HL-60/S4 (cell line): Measurements from ENCODE around the gene SERPINF2.

Source experiments
- in situ Hi-C: fragments of 300-500 bp; cut with MboI; formaldehyde crosslinking; loops from 2 replicates; pipeline ENCODE4 v1.14.3; 2022; ENCODE audit warnings: low sequenced_read_pairs

The SERPINF2 gene

GRCh38 chr17:1742371-1743087 lies at the start of gene SERPINF2:
Gene SERPINF2, plus strand, starts transcription at chr17:1742871. Its CDS starts 2,125 bp downstream, at chr17:1744996.
- in situ Hi-C loops = no loop called here

- in situ Hi-C loops = no loop called here
Measured at GRCh38 chr17:1693339-1693738, 49.3 kb upstream of the SERPINF2 start.

GRCh38 chr17:1695365-1695764 lies 47.3 kb upstream of the SERPINF2 start:
- in situ Hi-C loops = no loop called here

GRCh38 chr17:1697681-1698080 lies 45.0 kb upstream of the SERPINF2 start:
- in situ Hi-C loops = no loop called here

GRCh38 chr17:1699891-1700290 lies 42.8 kb upstream of the SERPINF2 start:
- in situ Hi-C loops = loop anchor here (25.0 kb wide), 1 partner anchor 337 kb away; the partner anchor contains the start of genes DPH1, OVCA2 and RTN4RL1

GRCh38 chr17:1703063-1703462 lies 39.6 kb upstream of the SERPINF2 start:
- in situ Hi-C loops = loop anchor here (25.0 kb wide), 1 partner anchor 334 kb away; the partner anchor contains the start of genes DPH1, OVCA2 and RTN4RL1

GRCh38 chr17:1705004-1705403 lies 37.7 kb upstream of the SERPINF2 start:
- in situ Hi-C loops = loop anchor here (25.0 kb wide), 1 partner anchor 332 kb away; the partner anchor contains the start of genes DPH1, OVCA2 and RTN4RL1

GRCh38 chr17:1707107-1707506 lies 35.6 kb upstream of the SERPINF2 start:
- in situ Hi-C loops = loop anchor here (25.0 kb wide), 1 partner anchor 330 kb away; the partner anchor contains the start of genes DPH1, OVCA2 and RTN4RL1

GRCh38 chr17:1708791-1709346 lies 33.8 kb upstream of the SERPINF2 start:
- in situ Hi-C loops = loop anchor here (25.0 kb wide), 1 partner anchor 328 kb away; the partner anchor contains the start of genes DPH1, OVCA2 and RTN4RL1

GRCh38 chr17:1709403-1709951 lies 33.2 kb upstream of the SERPINF2 start:
- in situ Hi-C loops = loop anchor here (25.0 kb wide), 1 partner anchor 328 kb away; the partner anchor contains the start of genes DPH1, OVCA2 and RTN4RL1

GRCh38 chr17:1709971-1710806 lies 32.5 kb upstream of the SERPINF2 start, which contains the start of gene TLCD2:
Gene TLCD2, minus strand, starts transcription at chr17:1710377. Its CDS starts 135 bp downstream, at chr17:1710242.
- in situ Hi-C loops = loop anchor here (25.0 kb wide), 1 partner anchor 327 kb away; the partner anchor contains the start of genes DPH1, OVCA2 and RTN4RL1

GRCh38 chr17:1710807-1711553 lies 31.7 kb upstream of the SERPINF2 start:
- in situ Hi-C loops = loop anchor here (25.0 kb wide), 1 partner anchor 326 kb away; the partner anchor contains the start of genes DPH1, OVCA2 and RTN4RL1

- in situ Hi-C loops = loop anchor here (25.0 kb wide), 1 partner anchor 325 kb away; the partner anchor contains the start of genes DPH1, OVCA2 and RTN4RL1
Measured at GRCh38 chr17:1711804-1712203, 30.9 kb upstream of the SERPINF2 start.

- in situ Hi-C loops = loop anchor here (25.0 kb wide), 1 partner anchor 325 kb away; the partner anchor contains the start of genes DPH1, OVCA2 and RTN4RL1
Measured at GRCh38 chr17:1712271-1712670, 30.4 kb upstream of the SERPINF2 start.

GRCh38 chr17:1713160-1713877 lies 29.4 kb upstream of the SERPINF2 start:
- in situ Hi-C loops = loop anchor here (25.0 kb wide), 1 partner anchor 324 kb away; the partner anchor contains the start of genes DPH1, OVCA2 and RTN4RL1

GRCh38 chr17:1713878-1714426 lies 28.7 kb upstream of the SERPINF2 start:
- in situ Hi-C loops = loop anchor here (25.0 kb wide), 1 partner anchor 323 kb away; the partner anchor contains the start of genes DPH1, OVCA2 and RTN4RL1

- in situ Hi-C loops = loop anchor here (25.0 kb wide), 1 partner anchor 323 kb away; the partner anchor contains the start of genes DPH1, OVCA2 and RTN4RL1
Measured at GRCh38 chr17:1714427-1714979, 28.2 kb upstream of the SERPINF2 start.
